H9 (cell line): ENCODE measurements around the gene TMEM178B. TPM values are rescaled to one million over a fixed set of nuclear protein-coding genes. Genes with fewer than 3 reads are reported as not detected.

Experiments
- DNase-seq: peaks from one replicate; pipeline ENCODE4 v3.0.0-alpha.2; 2017
- H2AFZ ChIP-seq: one replicate; pipeline ENCODE4 v1.6.1; 2013; ENCODE audit warnings: mild to moderate bottlenecking, low read length, control low read depth, moderate library complexity
- H2AK5ac ChIP-seq: 2 replicates; pipeline ENCODE4 v1.6.1; 2013; ENCODE audit warnings: low read length, control low read depth, mixed read lengths; ENCODE audit not compliant: insufficient read length
- H2BK120ac ChIP-seq: one replicate; pipeline ENCODE4 v1.6.1; 2013; ENCODE audit warnings: low read depth, mild to moderate bottlenecking, low read length, control low read depth, inconsistent platforms; ENCODE audit not compliant: poor library complexity, severe bottlenecking
- H2BK12ac ChIP-seq: 2 replicates; pipeline ENCODE4 v1.6.1; 2013; ENCODE audit warnings: low read length, control low read depth, mixed read lengths, low read depth; ENCODE audit not compliant: insufficient read length
- H2BK15ac ChIP-seq: 2 replicates; pipeline ENCODE4 v1.6.1; 2013; ENCODE audit warnings: low read depth, low read length, control low read depth
- H2BK20ac ChIP-seq: one replicate; pipeline ENCODE4 v1.6.1; 2013; ENCODE audit warnings: low read depth, mild to moderate bottlenecking, low read length, control low read depth, inconsistent platforms; ENCODE audit not compliant: poor library complexity, severe bottlenecking
- H2BK5ac ChIP-seq: 2 replicates; pipeline ENCODE4 v1.6.1; 2013; ENCODE audit warnings: low read length, control low read depth, mixed read lengths; ENCODE audit not compliant: insufficient read length
- H3K14ac ChIP-seq: 2 replicates; pipeline ENCODE4 v1.6.1; 2013; ENCODE audit warnings: low read length, control low read depth; ENCODE audit not compliant: insufficient read depth
- H3K18ac ChIP-seq: 2 replicates; pipeline ENCODE4 v1.6.1; 2013; ENCODE audit warnings: low read depth, mild to moderate bottlenecking, mixed read lengths, low read length, control low read depth; ENCODE audit not compliant: insufficient read length
- H3K23ac ChIP-seq: 2 replicates; pipeline ENCODE4 v1.6.1; 2013; ENCODE audit warnings: low read length, control low read depth, mixed read lengths, low read depth; ENCODE audit not compliant: insufficient read length
- H3K23me2 ChIP-seq: 2 replicates; pipeline ENCODE4 v1.6.1; 2013; ENCODE audit warnings: low read depth, mild to moderate bottlenecking, mixed read lengths, low read length, control low read depth; ENCODE audit not compliant: insufficient read length, poor library complexity, severe bottlenecking
- H3K27ac ChIP-seq: 2 replicates; pipeline ENCODE4 v1.5.1; 2013; ENCODE audit warnings: low read length, control low read depth, mixed read lengths, low read depth; ENCODE audit not compliant: insufficient read length
- H3K27me3 ChIP-seq: 2 replicates; pipeline ENCODE4 v1.6.1; 2013; ENCODE audit warnings: low read length, control low read depth, inconsistent platforms; ENCODE audit not compliant: insufficient read depth
- H3K4ac ChIP-seq: 2 replicates; pipeline ENCODE4 v1.6.1; 2013; ENCODE audit warnings: low read depth, mild to moderate bottlenecking, control low read depth, inconsistent platforms, low read length, moderate library complexity
- H3K4me1 ChIP-seq: 2 replicates; pipeline ENCODE4 v1.6.1; 2013; ENCODE audit warnings: low read length, control low read depth, inconsistent platforms; ENCODE audit not compliant: insufficient read depth
- H3K4me2 ChIP-seq: 2 replicates; pipeline ENCODE4 v1.6.1; 2013; ENCODE audit warnings: low read length, control low read depth, mixed read lengths; ENCODE audit not compliant: insufficient read length, insufficient read depth
- H3K56ac ChIP-seq: 2 replicates; pipeline ENCODE4 v1.6.1; 2013; ENCODE audit warnings: low read depth, mild to moderate bottlenecking, mixed read lengths, low read length, control low read depth; ENCODE audit not compliant: insufficient read length
- H3K79me1 ChIP-seq: 2 replicates; pipeline ENCODE4 v1.6.1; 2013; ENCODE audit warnings: low read depth, mild to moderate bottlenecking, moderate library complexity, low read length, control low read depth, inconsistent platforms; ENCODE audit not compliant: insufficient read depth, poor library complexity, severe bottlenecking
- H3K79me2 ChIP-seq: 2 replicates; pipeline ENCODE4 v1.6.1; 2013; ENCODE audit warnings: low read length, control low read depth, inconsistent platforms; ENCODE audit not compliant: insufficient read depth
- H3K9ac ChIP-seq: 2 replicates; pipeline ENCODE4 v1.6.1; 2013; ENCODE audit warnings: low read length, control low read depth, mixed read lengths; ENCODE audit not compliant: insufficient read length; ENCODE audit errors: extremely low read depth
- H3K9me3 ChIP-seq: one replicate; pipeline ENCODE4 v1.6.1; 2013; ENCODE audit warnings: low read depth, low read length, inconsistent platforms; ENCODE audit not compliant: control insufficient read depth
- H3T11ph ChIP-seq: one replicate; pipeline ENCODE4 v1.6.1; 2013; ENCODE audit warnings: mild to moderate bottlenecking, low read length, control low read depth, inconsistent platforms
- H4K20me1 ChIP-seq: one replicate; pipeline ENCODE4 v1.6.1; 2013; ENCODE audit not compliant: control insufficient read depth, insufficient read length, insufficient read depth
- H4K5ac ChIP-seq: 2 replicates; pipeline ENCODE4 v1.6.1; 2013; ENCODE audit warnings: low read depth, mild to moderate bottlenecking, mixed read lengths, low read length, control low read depth; ENCODE audit not compliant: insufficient read length
- H4K8ac ChIP-seq: replicated peaks from 2 replicates; pipeline ENCODE4 v1.6.1; 2013; ENCODE audit warnings: low read length, control low read depth, mixed read lengths, low read depth; ENCODE audit not compliant: insufficient read length
- H4K91ac ChIP-seq: 2 replicates; pipeline ENCODE4 v1.6.1; 2013; ENCODE audit warnings: low read depth, mild to moderate bottlenecking, moderate library complexity, mixed read lengths, low read length, control low read depth; ENCODE audit not compliant: insufficient read length
- H3K27ac Mint-ChIP-seq, 3 experiments: 2 replicates in 2 of 3; 3 replicates in 1 of 3; pipeline ENCODE4 v1.8.0; 2020 to 2021; ENCODE audit warnings: mixed read lengths in 3 of 3, mild to moderate bottlenecking in 1 of 3, moderate library complexity in 1 of 3
- H3K27me3 Mint-ChIP-seq: 2 replicates; pipeline ENCODE4 v1.8.0; 2021; ENCODE audit warnings: low read depth, mild to moderate bottlenecking, moderate library complexity, mixed read lengths
- H3K36me3 Mint-ChIP-seq, 3 experiments: 2 replicates in 2 of 3; 3 replicates in 1 of 3; pipeline ENCODE4 v1.8.0; 2020 to 2021; ENCODE audit warnings: low read depth in 3 of 3, mixed read lengths in 3 of 3; ENCODE audit not compliant: insufficient read depth in 1 of 3
- H3K4me1 Mint-ChIP-seq, 2 experiments: 2 replicates each; pipeline ENCODE4 v1.8.0; 2020; ENCODE audit warnings: mixed read lengths in 2 of 2
- H3K4me3 Mint-ChIP-seq, 2 experiments: 2 replicates in 1 of 2; 3 replicates in 1 of 2; pipeline ENCODE4 v1.8.0; 2020 to 2021; ENCODE audit warnings: mild to moderate bottlenecking in 2 of 2, mixed read lengths in 2 of 2, moderate library complexity in 1 of 2
- H3K9me3 Mint-ChIP-seq, 2 experiments: 2 replicates in 1 of 2; 3 replicates in 1 of 2; pipeline ENCODE4 v1.8.0; 2020; ENCODE audit warnings: mild to moderate bottlenecking in 2 of 2, mixed read lengths in 2 of 2, moderate library complexity in 1 of 2
- WGBS: extraction: QIAGEN DNeasy Blood & Tissue Kit; methylation state at CpG from one replicate; pipeline ENCODE4 v1.1.7; 2013; ENCODE audit warnings: missing lambda C conversion rate, low lambda C conversion rate, mixed read lengths; ENCODE audit not compliant: insufficient read length; ENCODE audit errors: extremely low coverage; 5-methylcytosine and 5-hydroxymethylcytosine counted together
- total RNA-seq: library from RNA; stranded (reverse); gene quantifications from 2 replicates; pipeline ENCODE4 v1.2.1, GENCODE V29; 2021
- TF ChIP-seq, protein P1 (sequence below): fragments of 200-600 bp; sonication (generic); conservative IDR thresholded peaks from 3 replicates; pipeline ENCODE4 v1.8.0; 2021; ENCODE audit warnings: antibody characterized with exemption, mild to moderate bottlenecking

Gene TMEM178B
- total RNA-seq, 1 experiment from 2014 or later = 11.3 TPM

DNA sequence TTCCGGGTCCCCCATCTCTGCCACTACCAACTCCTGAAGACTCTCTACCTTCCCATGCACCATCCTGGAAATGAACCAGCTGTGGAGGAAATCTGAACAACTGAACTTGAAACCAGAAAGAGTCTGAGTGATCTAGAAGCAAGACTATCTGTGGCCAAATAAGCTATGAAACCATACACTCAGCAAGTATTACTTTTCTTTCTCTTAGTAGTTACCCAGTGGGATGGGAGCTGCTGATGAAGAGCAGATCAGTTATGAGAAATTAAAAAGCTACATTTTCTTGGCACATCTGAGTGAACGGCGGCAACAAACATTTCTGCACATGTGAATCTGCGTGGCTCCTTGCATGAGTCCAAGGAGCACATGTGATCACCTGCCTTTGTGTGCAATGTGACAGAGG is 445.8 kb downstream of the TMEM178B start:
- no peak overlapping the region for H3K4me3 Mint-ChIP-seq
- WGBS = no CpG with 5 or more reads among the region's 4 CpGs
- no peak overlapping the region for H4K5ac ChIP-seq

More for the DNA sequence above, 445.8 kb downstream of the TMEM178B start:
- TF ChIP-seq, protein P1, sequence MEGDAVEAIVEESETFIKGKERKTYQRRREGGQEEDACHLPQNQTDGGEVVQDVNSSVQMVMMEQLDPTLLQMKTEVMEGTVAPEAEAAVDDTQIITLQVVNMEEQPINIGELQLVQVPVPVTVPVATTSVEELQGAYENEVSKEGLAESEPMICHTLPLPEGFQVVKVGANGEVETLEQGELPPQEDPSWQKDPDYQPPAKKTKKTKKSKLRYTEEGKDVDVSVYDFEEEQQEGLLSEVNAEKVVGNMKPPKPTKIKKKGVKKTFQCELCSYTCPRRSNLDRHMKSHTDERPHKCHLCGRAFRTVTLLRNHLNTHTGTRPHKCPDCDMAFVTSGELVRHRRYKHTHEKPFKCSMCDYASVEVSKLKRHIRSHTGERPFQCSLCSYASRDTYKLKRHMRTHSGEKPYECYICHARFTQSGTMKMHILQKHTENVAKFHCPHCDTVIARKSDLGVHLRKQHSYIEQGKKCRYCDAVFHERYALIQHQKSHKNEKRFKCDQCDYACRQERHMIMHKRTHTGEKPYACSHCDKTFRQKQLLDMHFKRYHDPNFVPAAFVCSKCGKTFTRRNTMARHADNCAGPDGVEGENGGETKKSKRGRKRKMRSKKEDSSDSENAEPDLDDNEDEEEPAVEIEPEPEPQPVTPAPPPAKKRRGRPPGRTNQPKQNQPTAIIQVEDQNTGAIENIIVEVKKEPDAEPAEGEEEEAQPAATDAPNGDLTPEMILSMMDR = no peak
- Histone ChIP-seq H2BK15ac (no peak overlapping the region), H2AK5ac (no peak overlapping the region), H3K4me2 (no peak overlapping the region), H3K14ac (no peak overlapping the region), H3K56ac (no peak overlapping the region), H4K91ac (no peak overlapping the region), H3K18ac (no peak overlapping the region), H4K20me1 (no peaks in the 10 kb centered on the region), H3T11ph (no peak overlapping the region), H3K4me1 (no peaks in the 10 kb centered on the region), H3K9me3 (no peaks in the 10 kb centered on the region), H3K27me3 (no peaks in the 10 kb centered on the region), H2BK12ac (no peak overlapping the region), H3K9ac (no peak overlapping the region), H2BK120ac (no peak overlapping the region), H3K4ac (no peak overlapping the region), H2BK20ac (no peak overlapping the region), H2BK5ac (no peak overlapping the region), H3K23me2 (no peaks in the 10 kb centered on the region), H3K23ac (no peak overlapping the region), H3K79me2 (no peaks in the 10 kb centered on the region), H4K8ac (no peak overlapping the region), H3K79me1 (no peaks in the 10 kb centered on the region), H2AFZ (no peak overlapping the region), H3K27ac (no peak overlapping the region)
- Mint-ChIP-seq H3K27ac (no peak overlapping the region), H3K4me1 (no peaks in the 10 kb centered on the region), H3K36me3 (peaks cover 9 to 15% (median 12%) of the 10 kb centered on the region in 3 experiments), H3K9me3 (no peaks in the 10 kb centered on the region; a peak in 2 of 5 replicates), H3K27me3 (no peaks in the 10 kb centered on the region; the same call in 1 of the 2 replicates)
- no peak for DNase-seq
